Measurements from ENCODE around the gene ZSCAN25. TPM values are rescaled to one million over a fixed set of nuclear protein-coding genes. Genes with fewer than 3 reads are reported as not detected.
"Not testable (repeated sequence)": the region's sequence is repeated elsewhere in the genome, so short reads cannot be mapped to it uniquely, and the experiment has no call there.

Gene ZSCAN25
- total RNA-seq, 1 experiment from 2014 or later = 20.6 TPM

- no peaks in the 10 kb centered on the region for H3K9me3 ChIP-seq (ENCODE audit: low read depth, low read length, poor library complexity, severe bottlenecking)
- no TSS peak for BruUV-seq (replicated peaks)
- no peak overlapping the region for H3K4me3 ChIP-seq (ENCODE audit: low read depth, low read length, poor library complexity, severe bottlenecking)
- CTCF ChIA-PET = no interaction called here
- no peak for DNase-seq (ENCODE audit: low spot score)
- POLR2A ChIA-PET (ENCODE audit: low non-redundant PET) = no interaction called here
- no peak for TF ChIP-seq EZH2 (IDR thresholded peaks at IDR 0.05; ENCODE audit: borderline replicate concordance, low read depth, low read length, poor library complexity, severe bottlenecking)
- H3K27me3 ChIP-seq (replicated peaks; ENCODE audit: insufficient read depth, low read depth, low read length, poor library complexity) = no peaks in the 10 kb centered on the region
- no peak overlapping the region for H3K27ac ChIP-seq (ENCODE audit: low read depth, low read length, poor library complexity, severe bottlenecking)
- intact Hi-C loops (cut with micrococcal nuclease; ENCODE audit: unreplicated experiment) = no loop called here
- no peaks in the 10 kb centered on the region for H3K4me1 ChIP-seq (ENCODE audit: insufficient read depth, low read length, poor library complexity, severe bottlenecking)
- no peaks in the 10 kb centered on the region for H3K36me3 ChIP-seq (ENCODE audit: insufficient read depth, low read length, poor library complexity, severe bottlenecking)
Observed at GRCh38 chr7:99652671-99653070, 35.9 kb downstream of the ZSCAN25 start.

- BruUV-seq (replicated peaks); H3K4me1 ChIP-seq (ENCODE audit: insufficient read depth, low read length, poor library complexity, severe bottlenecking); H3K27me3 ChIP-seq (replicated peaks; ENCODE audit: insufficient read depth, low read depth, low read length, poor library complexity); H3K36me3 ChIP-seq (ENCODE audit: insufficient read depth, low read length, poor library complexity, severe bottlenecking); POLR2A ChIA-PET (ENCODE audit: low non-redundant PET); H3K27ac ChIP-seq (ENCODE audit: low read depth, low read length, poor library complexity, severe bottlenecking); intact Hi-C loops (cut with micrococcal nuclease; ENCODE audit: unreplicated experiment); CTCF ChIA-PET; H3K4me3 ChIP-seq (ENCODE audit: low read depth, low read length, poor library complexity, severe bottlenecking); H3K9me3 ChIP-seq (ENCODE audit: low read depth, low read length, poor library complexity, severe bottlenecking); DNase-seq (ENCODE audit: low spot score): not testable (repeated sequence)
Observed at GRCh38 chr7:99653269-99653668, 36.5 kb downstream of the ZSCAN25 start.

GRCh38 chr7:99653754-99654153 lies 37.0 kb downstream of the ZSCAN25 start:
- Histone ChIP-seq H3K4me1 (ENCODE audit: insufficient read depth, low read length, poor library complexity, severe bottlenecking) (no peaks in the 10 kb centered on the region), H3K9me3 (ENCODE audit: low read depth, low read length, poor library complexity, severe bottlenecking) (no peaks in the 10 kb centered on the region), H3K36me3 (ENCODE audit: insufficient read depth, low read length, poor library complexity, severe bottlenecking) (no peaks in the 10 kb centered on the region), H3K27ac (ENCODE audit: low read depth, low read length, poor library complexity, severe bottlenecking) (no peak overlapping the region), H3K4me3 (ENCODE audit: low read depth, low read length, poor library complexity, severe bottlenecking) (no peak overlapping the region), H3K27me3 (replicated peaks; ENCODE audit: insufficient read depth, low read depth, low read length, poor library complexity) (no peaks in the 10 kb centered on the region)
- ChIA-PET CTCF (no interaction called here), POLR2A (ENCODE audit: low non-redundant PET) (no interaction called here)
- TF ChIP-seq EZH2 (IDR thresholded peaks at IDR 0.05; ENCODE audit: borderline replicate concordance, low read depth, low read length, poor library complexity, severe bottlenecking) = no peak
- no peak for TF ChIP-seq CTCF (conservative IDR thresholded peaks at IDR 0.05; ENCODE audit: low read depth, low read length)
- BruUV-seq (replicated peaks) = no TSS peak
- intact Hi-C loops (cut with micrococcal nuclease; ENCODE audit: unreplicated experiment) = no loop called here
- no peak for DNase-seq (ENCODE audit: low spot score)

- DNase-seq (ENCODE audit: low spot score); H3K36me3 ChIP-seq (ENCODE audit: insufficient read depth, low read length, poor library complexity, severe bottlenecking); H3K9me3 ChIP-seq (ENCODE audit: low read depth, low read length, poor library complexity, severe bottlenecking); POLR2A ChIA-PET (ENCODE audit: low non-redundant PET); BruUV-seq (replicated peaks); H3K4me1 ChIP-seq (ENCODE audit: insufficient read depth, low read length, poor library complexity, severe bottlenecking); CTCF ChIA-PET; H3K4me3 ChIP-seq (ENCODE audit: low read depth, low read length, poor library complexity, severe bottlenecking); H3K27me3 ChIP-seq (replicated peaks; ENCODE audit: insufficient read depth, low read depth, low read length, poor library complexity); intact Hi-C loops (cut with micrococcal nuclease; ENCODE audit: unreplicated experiment); H3K27ac ChIP-seq (ENCODE audit: low read depth, low read length, poor library complexity, severe bottlenecking): not testable (repeated sequence)
Observed at GRCh38 chr7:99654626-99655025, 37.9 kb downstream of the ZSCAN25 start.

GRCh38 chr7:99657879-99658278 lies 41.1 kb downstream of the ZSCAN25 start:
- H3K9me3 ChIP-seq (ENCODE audit: low read depth, low read length, poor library complexity, severe bottlenecking); H3K4me1 ChIP-seq (ENCODE audit: insufficient read depth, low read length, poor library complexity, severe bottlenecking); H3K27me3 ChIP-seq (replicated peaks; ENCODE audit: insufficient read depth, low read depth, low read length, poor library complexity); CTCF ChIA-PET; DNase-seq (ENCODE audit: low spot score); intact Hi-C loops (cut with micrococcal nuclease; ENCODE audit: unreplicated experiment); H3K27ac ChIP-seq (ENCODE audit: low read depth, low read length, poor library complexity, severe bottlenecking); BruUV-seq (replicated peaks); H3K36me3 ChIP-seq (ENCODE audit: insufficient read depth, low read length, poor library complexity, severe bottlenecking); H3K4me3 ChIP-seq (ENCODE audit: low read depth, low read length, poor library complexity, severe bottlenecking); POLR2A ChIA-PET (ENCODE audit: low non-redundant PET): not testable (repeated sequence)
